WTC11 (cell line): ENCODE results near the gene ECI1. TPM values are rescaled to one million over a fixed set of nuclear protein-coding genes. Genes with fewer than 3 reads are reported as not detected.

Experiments
- ATAC-seq: fragments of 200-7000 bp; cut with Tn5 transposase; 2 replicates; pipeline ENCODE4 v1.10.0; 2021; ENCODE audit warnings: mild to moderate bottlenecking, moderate library complexity
- CTCF ChIA-PET: fragments of 300-600 bp; sonication (Branson Sonifier 250); formaldehyde crosslinking; loops from one replicate; lab custom pipeline; 2021; ENCODE audit warnings: antibody characterized with exemption; lab: Charles Lee
- POLR2A ChIA-PET: fragments of 350-600 bp; sonication (Branson Sonifier 250); formaldehyde crosslinking; loops from one replicate; lab custom pipeline; 2021; ENCODE audit warnings: antibody characterized with exemption; lab: Charles Lee
- DNase-seq: peaks from one replicate; pipeline ENCODE4 v3.0.0; 2021; ENCODE audit warnings: low spot score
- H3K27ac Mint-ChIP-seq: 2 replicates; pipeline ENCODE4 v1.8.0; 2021; ENCODE audit warnings: mixed read lengths
- H3K27me3 Mint-ChIP-seq: 2 replicates; pipeline ENCODE4 v1.8.0; 2021; ENCODE audit warnings: low read depth, mild to moderate bottlenecking, moderate library complexity, mixed read lengths
- H3K36me3 Mint-ChIP-seq: 2 replicates; pipeline ENCODE4 v1.8.0; 2021; ENCODE audit warnings: mixed read lengths
- H3K4me1 Mint-ChIP-seq: 2 replicates; pipeline ENCODE4 v1.8.0; 2022; ENCODE audit warnings: mixed read lengths
- H3K4me3 Mint-ChIP-seq: 2 replicates; pipeline ENCODE4 v1.8.0; 2021; ENCODE audit warnings: mild to moderate bottlenecking, moderate library complexity, mixed read lengths
- H3K9me3 Mint-ChIP-seq: 2 replicates; pipeline ENCODE4 v1.8.0; 2021; ENCODE audit warnings: mixed read lengths
- ATF1 ChIP-seq: sonication (generic); formaldehyde crosslinking; IDR thresholded peaks from 2 replicates; pipeline ENCODE4 v1.8.1; 2023; ENCODE audit warnings: mild to moderate bottlenecking, moderate library complexity, missing genetic modification reagents
- CBFB ChIP-seq: sonication (generic); formaldehyde crosslinking; IDR thresholded peaks from 2 replicates; pipeline ENCODE4 v1.8.1; 2022; ENCODE audit warnings: mild to moderate bottlenecking, low read depth, missing genetic modification reagents
- CREB1 ChIP-seq: sonication (generic); formaldehyde crosslinking; IDR thresholded peaks from 2 replicates; pipeline ENCODE4 v1.8.0; 2023; ENCODE audit warnings: mild to moderate bottlenecking, missing genetic modification reagents
- CREM ChIP-seq: sonication (generic); formaldehyde crosslinking; IDR thresholded peaks from 2 replicates; pipeline ENCODE4 v1.8.1; 2022; ENCODE audit warnings: mild to moderate bottlenecking, missing genetic modification reagents, moderate library complexity
- ELF4 ChIP-seq: sonication (generic); formaldehyde crosslinking; IDR thresholded peaks from 2 replicates; pipeline ENCODE4 v1.8.1; 2022; ENCODE audit warnings: low read depth, mild to moderate bottlenecking, moderate library complexity, missing genetic modification reagents
- EMX1 ChIP-seq: fragments of 250-450 bp; sonication (Bioruptor Pico); IDR thresholded peaks from 2 replicates; pipeline ENCODE4 v1.8.0; 2021; ENCODE audit warnings: mild to moderate bottlenecking
- ESRRA ChIP-seq: sonication (generic); formaldehyde crosslinking; IDR thresholded peaks from 2 replicates; pipeline ENCODE4 v1.8.1; 2022; ENCODE audit warnings: mild to moderate bottlenecking, missing genetic modification reagents, borderline replicate concordance
- FOXP1 ChIP-seq: sonication (generic); formaldehyde crosslinking; IDR thresholded peaks from 2 replicates; pipeline ENCODE4 v1.8.0; 2022; ENCODE audit warnings: missing genetic modification reagents, mild to moderate bottlenecking, moderate library complexity, borderline replicate concordance
- GTF2I ChIP-seq: fragments of 250-450 bp; sonication (Bioruptor Pico); conservative IDR thresholded peaks from 2 replicates; pipeline ENCODE4 v1.4.0; 2021; ENCODE audit warnings: mild to moderate bottlenecking
- MXD4 ChIP-seq: fragments of 250-450 bp; sonication (Bioruptor Pico); IDR thresholded peaks from 2 replicates; pipeline ENCODE4 v1.8.0; 2021; ENCODE audit warnings: mild to moderate bottlenecking, moderate library complexity, borderline replicate concordance
- NR2C2 ChIP-seq: sonication (generic); formaldehyde crosslinking; IDR thresholded peaks from 2 replicates; pipeline ENCODE4 v1.8.0; 2022; ENCODE audit warnings: mild to moderate bottlenecking, missing genetic modification reagents
- SMAD3 ChIP-seq: sonication (generic); formaldehyde crosslinking; IDR thresholded peaks from 2 replicates; pipeline ENCODE4 v1.8.0; 2022; ENCODE audit warnings: missing genetic modification reagents, mild to moderate bottlenecking, borderline replicate concordance
- SMAD4 ChIP-seq: sonication (generic); formaldehyde crosslinking; IDR thresholded peaks from 2 replicates; pipeline ENCODE4 v1.8.0; 2022; ENCODE audit warnings: mild to moderate bottlenecking, missing genetic modification reagents
- SP1 ChIP-seq: sonication (generic); formaldehyde crosslinking; conservative IDR thresholded peaks from 2 replicates; pipeline ENCODE4 v1.8.1; 2022; ENCODE audit warnings: missing genetic modification reagents
- TCF7 ChIP-seq: sonication (generic); formaldehyde crosslinking; IDR thresholded peaks from 2 replicates; pipeline ENCODE4 v1.8.0; 2022; ENCODE audit warnings: mild to moderate bottlenecking, low read depth, missing genetic modification reagents, moderate library complexity
- TEAD1 ChIP-seq: sonication (generic); formaldehyde crosslinking; IDR thresholded peaks from 2 replicates; pipeline ENCODE4 v1.8.0; 2022; ENCODE audit warnings: mild to moderate bottlenecking, missing genetic modification reagents
- ZNF232 ChIP-seq: sonication (generic); formaldehyde crosslinking; IDR thresholded peaks from 2 replicates; pipeline ENCODE4 v1.8.0; 2022; ENCODE audit warnings: mild to moderate bottlenecking, missing genetic modification reagents
- ZNF263 ChIP-seq: sonication (generic); formaldehyde crosslinking; IDR thresholded peaks from 2 replicates; pipeline ENCODE4 v1.8.1; 2022; ENCODE audit warnings: low read depth, mild to moderate bottlenecking, moderate library complexity, missing genetic modification reagents
- total RNA-seq: library from RNA; stranded (reverse); gene quantifications from 3 replicates; pipeline ENCODE4 v1.2.3, GENCODE V29; 2021
- TF ChIP-seq, protein P1 (sequence below): sonication (generic); formaldehyde crosslinking; IDR thresholded peaks from 2 replicates; pipeline ENCODE4 v1.8.0; 2023; ENCODE audit warnings: mild to moderate bottlenecking, missing genetic modification reagents
- TF ChIP-seq, protein P2 (sequence below): sonication (generic); formaldehyde crosslinking; IDR thresholded peaks from 2 replicates; pipeline ENCODE4 v1.8.0; 2022; ENCODE audit warnings: mild to moderate bottlenecking, missing genetic modification reagents
- TF ChIP-seq, protein P3 (sequence below): sonication (generic); formaldehyde crosslinking; IDR thresholded peaks from 2 replicates; pipeline ENCODE4 v1.8.1; 2023; ENCODE audit warnings: mild to moderate bottlenecking, missing genetic modification reagents
- TF ChIP-seq, protein P4 (sequence below): sonication (generic); formaldehyde crosslinking; conservative IDR thresholded peaks from 2 replicates; pipeline ENCODE4 v1.8.1; 2023; ENCODE audit warnings: mild to moderate bottlenecking, low read depth, missing genetic modification reagents, moderate library complexity
- TF ChIP-seq, protein P5 (sequence below): sonication (generic); formaldehyde crosslinking; IDR thresholded peaks from 2 replicates; pipeline ENCODE4 v1.8.0; 2023; ENCODE audit warnings: missing genetic modification reagents, mild to moderate bottlenecking, borderline replicate concordance
- TF ChIP-seq, protein P6 (sequence below): sonication (generic); formaldehyde crosslinking; IDR thresholded peaks from 2 replicates; pipeline ENCODE4 v1.8.1; 2022; ENCODE audit warnings: low read depth, mild to moderate bottlenecking, moderate library complexity, missing genetic modification reagents, borderline replicate concordance

ECI1 gene
- total RNA-seq, 1 experiment from 2014 or later: 100 TPM

DNA sequence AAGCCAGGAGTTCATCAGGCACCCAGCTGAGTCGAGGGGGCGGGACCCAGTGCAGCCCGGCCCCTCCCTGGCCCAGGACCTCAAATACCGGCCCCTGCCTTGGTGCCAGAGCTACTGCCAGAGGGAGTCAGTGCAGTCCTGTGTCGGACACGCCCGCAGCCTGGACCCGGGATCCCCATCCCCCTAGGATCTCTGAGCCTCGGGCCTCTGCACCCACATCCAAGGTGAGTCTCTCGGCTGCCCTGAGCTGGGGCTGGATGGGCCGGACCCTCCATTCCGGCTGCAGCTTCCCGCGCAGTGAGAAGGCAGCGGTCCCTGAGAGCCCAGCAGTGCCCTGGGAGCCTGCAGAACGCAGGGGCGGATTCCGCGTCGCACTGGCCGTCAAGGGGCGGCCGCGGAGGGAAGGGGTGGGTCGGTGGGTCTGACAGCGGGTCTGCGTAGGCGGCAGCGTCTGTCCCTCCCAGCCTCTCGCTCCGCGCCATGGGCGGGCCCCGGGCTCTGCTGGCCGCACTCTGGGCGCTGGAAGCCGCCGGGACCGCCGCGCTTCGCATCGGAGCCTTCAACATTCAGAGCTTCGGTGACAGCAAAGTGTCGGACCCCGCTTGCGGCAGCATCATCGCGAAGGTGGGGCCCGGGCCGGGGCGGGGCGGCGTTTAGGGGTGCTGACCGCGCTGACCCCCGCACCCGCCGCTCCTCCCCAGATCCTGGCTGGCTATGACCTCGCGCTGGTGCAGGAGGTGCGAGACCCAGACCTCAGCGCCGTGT lies 14.9 kb downstream of the ECI1 start, which contains the start of gene DNASE1L2:
Gene DNASE1L2 (plus strand): TSS at position 108 of the 765 bp plus-strand sequence. CDS start 373 bp downstream, at position 481.
- ATAC-seq (peak; percentile 55), DNase-seq (peak; percentile 66)
- H3K27ac Mint-ChIP-seq: no peak within 1 kb of the TSS
- peak within 1 kb of the TSS; percentile 55 for H3K4me3 Mint-ChIP-seq
- H3K27me3 Mint-ChIP-seq: peaks cover 16% of the 10 kb centered on the region
- H3K4me1 Mint-ChIP-seq: no peaks in the 10 kb centered on the region
- ChIA-PET POLR2A (interaction anchor here (0.5 to 4.1 kb wide), 5 partner anchors 11 to 27 kb away, joined by 3 to 28 read pairs (median 7); partner anchors contain the start of genes ECI1 and PGP), CTCF (interaction anchor here (0.9 to 4.5 kb wide), 9 partner anchors 15 to 265 kb away, joined by 3 to 51 read pairs (median 4); partner anchors contain the start of genes CASKIN1, ECI1 and PGP)
- no peaks in the 10 kb centered on the region for H3K36me3 Mint-ChIP-seq
- H3K9me3 Mint-ChIP-seq: no peaks in the 10 kb centered on the region
- no peak for TF ChIP-seq NR2C2 (CRISPR knock-in tag)
- no peak for TF ChIP-seq TEAD1 (CRISPR knock-in tag)
- no peak for TF ChIP-seq TCF7
- TF ChIP-seq ZNF232 (CRISPR knock-in tag): no peak
- TF ChIP-seq, protein P1, sequence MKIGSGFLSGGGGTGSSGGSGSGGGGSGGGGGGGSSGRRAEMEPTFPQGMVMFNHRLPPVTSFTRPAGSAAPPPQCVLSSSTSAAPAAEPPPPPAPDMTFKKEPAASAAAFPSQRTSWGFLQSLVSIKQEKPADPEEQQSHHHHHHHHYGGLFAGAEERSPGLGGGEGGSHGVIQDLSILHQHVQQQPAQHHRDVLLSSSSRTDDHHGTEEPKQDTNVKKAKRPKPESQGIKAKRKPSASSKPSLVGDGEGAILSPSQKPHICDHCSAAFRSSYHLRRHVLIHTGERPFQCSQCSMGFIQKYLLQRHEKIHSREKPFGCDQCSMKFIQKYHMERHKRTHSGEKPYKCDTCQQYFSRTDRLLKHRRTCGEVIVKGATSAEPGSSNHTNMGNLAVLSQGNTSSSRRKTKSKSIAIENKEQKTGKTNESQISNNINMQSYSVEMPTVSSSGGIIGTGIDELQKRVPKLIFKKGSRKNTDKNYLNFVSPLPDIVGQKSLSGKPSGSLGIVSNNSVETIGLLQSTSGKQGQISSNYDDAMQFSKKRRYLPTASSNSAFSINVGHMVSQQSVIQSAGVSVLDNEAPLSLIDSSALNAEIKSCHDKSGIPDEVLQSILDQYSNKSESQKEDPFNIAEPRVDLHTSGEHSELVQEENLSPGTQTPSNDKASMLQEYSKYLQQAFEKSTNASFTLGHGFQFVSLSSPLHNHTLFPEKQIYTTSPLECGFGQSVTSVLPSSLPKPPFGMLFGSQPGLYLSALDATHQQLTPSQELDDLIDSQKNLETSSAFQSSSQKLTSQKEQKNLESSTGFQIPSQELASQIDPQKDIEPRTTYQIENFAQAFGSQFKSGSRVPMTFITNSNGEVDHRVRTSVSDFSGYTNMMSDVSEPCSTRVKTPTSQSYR (CRISPR knock-in tag): 0 out of 2 replicates have a peak, but pooled peaks have one; percentile 16
- TF ChIP-seq, protein P2, sequence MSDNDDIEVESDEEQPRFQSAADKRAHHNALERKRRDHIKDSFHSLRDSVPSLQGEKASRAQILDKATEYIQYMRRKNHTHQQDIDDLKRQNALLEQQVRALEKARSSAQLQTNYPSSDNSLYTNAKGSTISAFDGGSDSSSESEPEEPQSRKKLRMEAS: 0 out of 2 replicates have a peak, but pooled peaks have one; percentile 11
- TF ChIP-seq, protein P3, sequence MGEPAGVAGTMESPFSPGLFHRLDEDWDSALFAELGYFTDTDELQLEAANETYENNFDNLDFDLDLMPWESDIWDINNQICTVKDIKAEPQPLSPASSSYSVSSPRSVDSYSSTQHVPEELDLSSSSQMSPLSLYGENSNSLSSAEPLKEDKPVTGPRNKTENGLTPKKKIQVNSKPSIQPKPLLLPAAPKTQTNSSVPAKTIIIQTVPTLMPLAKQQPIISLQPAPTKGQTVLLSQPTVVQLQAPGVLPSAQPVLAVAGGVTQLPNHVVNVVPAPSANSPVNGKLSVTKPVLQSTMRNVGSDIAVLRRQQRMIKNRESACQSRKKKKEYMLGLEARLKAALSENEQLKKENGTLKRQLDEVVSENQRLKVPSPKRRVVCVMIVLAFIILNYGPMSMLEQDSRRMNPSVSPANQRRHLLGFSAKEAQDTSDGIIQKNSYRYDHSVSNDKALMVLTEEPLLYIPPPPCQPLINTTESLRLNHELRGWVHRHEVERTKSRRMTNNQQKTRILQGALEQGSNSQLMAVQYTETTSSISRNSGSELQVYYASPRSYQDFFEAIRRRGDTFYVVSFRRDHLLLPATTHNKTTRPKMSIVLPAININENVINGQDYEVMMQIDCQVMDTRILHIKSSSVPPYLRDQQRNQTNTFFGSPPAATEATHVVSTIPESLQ (CRISPR knock-in tag): no peak
- no peak for TF ChIP-seq SMAD3
- TF ChIP-seq FOXP1 (CRISPR knock-in tag): no peak
- TF ChIP-seq SP1: peak; percentile 45
- no peak for TF ChIP-seq GTF2I (CRISPR knock-in tag)
- TF ChIP-seq, protein P4, sequence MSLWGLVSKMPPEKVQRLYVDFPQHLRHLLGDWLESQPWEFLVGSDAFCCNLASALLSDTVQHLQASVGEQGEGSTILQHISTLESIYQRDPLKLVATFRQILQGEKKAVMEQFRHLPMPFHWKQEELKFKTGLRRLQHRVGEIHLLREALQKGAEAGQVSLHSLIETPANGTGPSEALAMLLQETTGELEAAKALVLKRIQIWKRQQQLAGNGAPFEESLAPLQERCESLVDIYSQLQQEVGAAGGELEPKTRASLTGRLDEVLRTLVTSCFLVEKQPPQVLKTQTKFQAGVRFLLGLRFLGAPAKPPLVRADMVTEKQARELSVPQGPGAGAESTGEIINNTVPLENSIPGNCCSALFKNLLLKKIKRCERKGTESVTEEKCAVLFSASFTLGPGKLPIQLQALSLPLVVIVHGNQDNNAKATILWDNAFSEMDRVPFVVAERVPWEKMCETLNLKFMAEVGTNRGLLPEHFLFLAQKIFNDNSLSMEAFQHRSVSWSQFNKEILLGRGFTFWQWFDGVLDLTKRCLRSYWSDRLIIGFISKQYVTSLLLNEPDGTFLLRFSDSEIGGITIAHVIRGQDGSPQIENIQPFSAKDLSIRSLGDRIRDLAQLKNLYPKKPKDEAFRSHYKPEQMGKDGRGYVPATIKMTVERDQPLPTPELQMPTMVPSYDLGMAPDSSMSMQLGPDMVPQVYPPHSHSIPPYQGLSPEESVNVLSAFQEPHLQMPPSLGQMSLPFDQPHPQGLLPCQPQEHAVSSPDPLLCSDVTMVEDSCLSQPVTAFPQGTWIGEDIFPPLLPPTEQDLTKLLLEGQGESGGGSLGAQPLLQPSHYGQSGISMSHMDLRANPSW (CRISPR knock-in tag): no peak
- no peak for TF ChIP-seq ELF4 (CRISPR knock-in tag)
- TF ChIP-seq CBFB (CRISPR knock-in tag): no peak
- TF ChIP-seq MXD4 (CRISPR knock-in tag): no peak
- TF ChIP-seq CREB1: no peak
- no peak for TF ChIP-seq ZNF263
- TF ChIP-seq, protein P5, sequence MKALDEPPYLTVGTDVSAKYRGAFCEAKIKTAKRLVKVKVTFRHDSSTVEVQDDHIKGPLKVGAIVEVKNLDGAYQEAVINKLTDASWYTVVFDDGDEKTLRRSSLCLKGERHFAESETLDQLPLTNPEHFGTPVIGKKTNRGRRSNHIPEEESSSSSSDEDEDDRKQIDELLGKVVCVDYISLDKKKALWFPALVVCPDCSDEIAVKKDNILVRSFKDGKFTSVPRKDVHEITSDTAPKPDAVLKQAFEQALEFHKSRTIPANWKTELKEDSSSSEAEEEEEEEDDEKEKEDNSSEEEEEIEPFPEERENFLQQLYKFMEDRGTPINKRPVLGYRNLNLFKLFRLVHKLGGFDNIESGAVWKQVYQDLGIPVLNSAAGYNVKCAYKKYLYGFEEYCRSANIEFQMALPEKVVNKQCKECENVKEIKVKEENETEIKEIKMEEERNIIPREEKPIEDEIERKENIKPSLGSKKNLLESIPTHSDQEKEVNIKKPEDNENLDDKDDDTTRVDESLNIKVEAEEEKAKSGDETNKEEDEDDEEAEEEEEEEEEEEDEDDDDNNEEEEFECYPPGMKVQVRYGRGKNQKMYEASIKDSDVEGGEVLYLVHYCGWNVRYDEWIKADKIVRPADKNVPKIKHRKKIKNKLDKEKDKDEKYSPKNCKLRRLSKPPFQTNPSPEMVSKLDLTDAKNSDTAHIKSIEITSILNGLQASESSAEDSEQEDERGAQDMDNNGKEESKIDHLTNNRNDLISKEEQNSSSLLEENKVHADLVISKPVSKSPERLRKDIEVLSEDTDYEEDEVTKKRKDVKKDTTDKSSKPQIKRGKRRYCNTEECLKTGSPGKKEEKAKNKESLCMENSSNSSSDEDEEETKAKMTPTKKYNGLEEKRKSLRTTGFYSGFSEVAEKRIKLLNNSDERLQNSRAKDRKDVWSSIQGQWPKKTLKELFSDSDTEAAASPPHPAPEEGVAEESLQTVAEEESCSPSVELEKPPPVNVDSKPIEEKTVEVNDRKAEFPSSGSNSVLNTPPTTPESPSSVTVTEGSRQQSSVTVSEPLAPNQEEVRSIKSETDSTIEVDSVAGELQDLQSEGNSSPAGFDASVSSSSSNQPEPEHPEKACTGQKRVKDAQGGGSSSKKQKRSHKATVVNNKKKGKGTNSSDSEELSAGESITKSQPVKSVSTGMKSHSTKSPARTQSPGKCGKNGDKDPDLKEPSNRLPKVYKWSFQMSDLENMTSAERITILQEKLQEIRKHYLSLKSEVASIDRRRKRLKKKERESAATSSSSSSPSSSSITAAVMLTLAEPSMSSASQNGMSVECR: peak; percentile 49; the same call in 1 of the 2 replicates
- no peak; the same call in 1 of the 2 replicates for TF ChIP-seq ESRRA (CRISPR knock-in tag)
- no peak for TF ChIP-seq SMAD4 (CRISPR knock-in tag)
- TF ChIP-seq EMX1 (CRISPR knock-in tag): no peak
- TF ChIP-seq CREM (CRISPR knock-in tag): no peak
- no peak for TF ChIP-seq ATF1 (CRISPR knock-in tag)
- TF ChIP-seq, protein P6, sequence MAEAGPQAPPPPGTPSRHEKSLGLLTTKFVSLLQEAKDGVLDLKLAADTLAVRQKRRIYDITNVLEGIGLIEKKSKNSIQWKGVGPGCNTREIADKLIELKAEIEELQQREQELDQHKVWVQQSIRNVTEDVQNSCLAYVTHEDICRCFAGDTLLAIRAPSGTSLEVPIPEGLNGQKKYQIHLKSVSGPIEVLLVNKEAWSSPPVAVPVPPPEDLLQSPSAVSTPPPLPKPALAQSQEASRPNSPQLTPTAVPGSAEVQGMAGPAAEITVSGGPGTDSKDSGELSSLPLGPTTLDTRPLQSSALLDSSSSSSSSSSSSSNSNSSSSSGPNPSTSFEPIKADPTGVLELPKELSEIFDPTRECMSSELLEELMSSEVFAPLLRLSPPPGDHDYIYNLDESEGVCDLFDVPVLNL: no peak
